CD4-positive, alpha-beta T cell (primary cell): ENCODE data around the gene UBL4B. TPM values are rescaled to one million over a fixed set of nuclear protein-coding genes. Genes with fewer than 3 reads are reported as not detected.

Experiments
- ATAC-seq: fragments of 200-7000 bp; cut with Tn5 transposase; one replicate; pipeline ENCODE4 v1.10.0; 2022; ENCODE audit warnings: mild to moderate bottlenecking; ENCODE audit not compliant: poor library complexity
- CTCF ChIA-PET: fragments of 350-600 bp; sonication (Branson Sonifier 250); formaldehyde crosslinking; loops from one replicate; lab custom pipeline; 2021; ENCODE audit warnings: antibody characterized with exemption, inconsistent platforms; lab: Charles Lee
- POLR2A ChIA-PET: fragments of 350-600 bp; sonication (Branson Sonifier 250); formaldehyde crosslinking; loops from one replicate; lab custom pipeline; 2021; ENCODE audit warnings: antibody characterized with exemption, inconsistent platforms; lab: Charles Lee
- DNase-seq, 14 experiments: peaks; one replicate each; pipeline ENCODE4 v3.0.0-alpha.2; 2013 to 2020; ENCODE audit warnings: mixed read lengths in 2 of 14
- H3K27ac ChIP-seq, 2 donors: one replicate each; pipeline versions ENCODE4 v1.5.1 to v1.7.0; 2013; ENCODE audit warnings: low read length in 2 of 2, low read depth in 1 of 2, mild to moderate bottlenecking in 1 of 2
- H3K27me3 ChIP-seq, 2 experiments: 1 replicate in 1 of 2; 2 replicates in 1 of 2; pipeline versions ENCODE4 v1.6.1 to v1.7.0; 2013; ENCODE audit warnings: low read length in 2 of 2, control low read depth in 1 of 2, mild to moderate bottlenecking in 1 of 2, moderate library complexity in 1 of 2; ENCODE audit not compliant: insufficient read depth in 2 of 2, control insufficient read depth in 1 of 2
- H3K36me3 ChIP-seq: one replicate; pipeline ENCODE4 v1.6.1; 2013; ENCODE audit warnings: low read length, control low read depth; ENCODE audit not compliant: insufficient read depth
- H3K4me1 ChIP-seq: one replicate; pipeline ENCODE4 v1.6.1; 2013; ENCODE audit warnings: low read length, control low read depth; ENCODE audit not compliant: insufficient read depth
- H3K4me3 ChIP-seq: one replicate; pipeline ENCODE4 v1.5.1; 2013; ENCODE audit warnings: mild to moderate bottlenecking, low read length, moderate library complexity
- H3K9me3 ChIP-seq, 2 experiments: 1 replicate in 1 of 2; 2 replicates in 1 of 2; pipeline versions ENCODE4 v1.6.1 to v1.7.0; 2013; ENCODE audit warnings: low read length in 2 of 2, mild to moderate bottlenecking in 2 of 2, control low read depth in 1 of 2, moderate library complexity in 1 of 2; ENCODE audit not compliant: control insufficient read depth in 1 of 2, insufficient read depth in 1 of 2
- H3K27ac Mint-ChIP-seq: one replicate; pipeline ENCODE4 v1.8.0; 2020; ENCODE audit warnings: mixed read lengths
- H3K27me3 Mint-ChIP-seq: one replicate; pipeline ENCODE4 v1.8.0; 2021; ENCODE audit warnings: mixed read lengths
- H3K36me3 Mint-ChIP-seq: one replicate; pipeline ENCODE4 v1.8.0; 2021; ENCODE audit warnings: low read depth, mixed read lengths
- H3K4me1 Mint-ChIP-seq: one replicate; pipeline ENCODE4 v1.8.0; 2021; ENCODE audit warnings: low read depth, mixed read lengths
- H3K4me3 Mint-ChIP-seq: one replicate; pipeline ENCODE4 v1.8.0; 2020; ENCODE audit warnings: mild to moderate bottlenecking, mixed read lengths
- H3K9me3 Mint-ChIP-seq: one replicate; pipeline ENCODE4 v1.8.0; 2020; ENCODE audit warnings: mixed read lengths
- intact Hi-C, 2 experiments: fragments of 100-400 bp; cut with DNase I in 1 of 2; cut with micrococcal nuclease in 1 of 2; formaldehyde crosslinking; loops; one replicate each; pipeline versions ENCODE4 v1.15.1 to v1.9.0; 2023 to 2025; cut with DNase I, micrococcal nuclease
- total RNA-seq, 174 experiments: library from RNA in 2 of 174; stranded (reverse) in 2 of 174; gene quantifications; one replicate each; pipeline ENCODE4 v1.2.3 and lab custom pipeline; 2021 to 2026
- TF ChIP-seq, protein P1 (sequence below): fragments of 200-600 bp; IDR thresholded peaks from one replicate; pipeline ENCODE4 v1.8.0; 2022; ENCODE audit warnings: antibody characterized with exemption, mild to moderate bottlenecking

UBL4B gene
- total RNA-seq, 2 experiments from 2014 or later = not detected

DNA sequence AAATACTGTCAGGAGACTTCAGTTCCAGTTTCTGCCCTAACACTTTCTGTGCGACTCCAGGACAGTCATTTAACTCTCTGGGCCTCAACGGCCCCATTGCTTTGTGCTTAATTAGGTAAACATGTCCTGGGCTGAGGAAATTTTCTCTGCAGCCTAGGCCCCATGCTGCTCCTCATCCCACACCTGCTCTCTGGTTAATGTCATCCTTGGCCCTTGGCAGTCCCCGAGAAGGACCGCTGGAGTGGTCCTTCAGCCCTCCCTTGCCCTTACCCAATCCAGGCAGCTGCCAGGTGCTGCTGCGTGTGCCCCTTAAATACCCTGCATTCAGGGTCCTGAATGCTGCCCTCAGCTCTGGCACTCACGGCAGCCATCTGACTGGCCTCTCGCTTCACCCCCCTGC, 18.7 kb downstream of the UBL4B start:
- H3K4me1 ChIP-seq = peaks cover 7% of the 10 kb centered on the region
- H3K4me3 ChIP-seq = no peak overlapping the region
- Mint-ChIP-seq H3K27me3 (peaks cover 76% of the 10 kb centered on the region), H3K27ac (no peak overlapping the region), H3K9me3 (peaks cover under 1% of the 10 kb centered on the region), H3K4me3 (no peak overlapping the region), H3K4me1 (no peaks in the 10 kb centered on the region), H3K36me3 (no peaks in the 10 kb centered on the region)
- ATAC-seq (no peak), DNase-seq (no peak)
- intact Hi-C loops = no loop called here
- no peak overlapping the region for H3K27ac ChIP-seq
- no peaks in the 10 kb centered on the region for H3K36me3 ChIP-seq
- peaks cover 32 to 43% of the 10 kb centered on the region in 2 experiments for H3K27me3 ChIP-seq
- POLR2A ChIA-PET = no interaction called here
- peaks cover 0 to 14% of the 10 kb centered on the region in 2 experiments for H3K9me3 ChIP-seq
- TF ChIP-seq, protein P1, sequence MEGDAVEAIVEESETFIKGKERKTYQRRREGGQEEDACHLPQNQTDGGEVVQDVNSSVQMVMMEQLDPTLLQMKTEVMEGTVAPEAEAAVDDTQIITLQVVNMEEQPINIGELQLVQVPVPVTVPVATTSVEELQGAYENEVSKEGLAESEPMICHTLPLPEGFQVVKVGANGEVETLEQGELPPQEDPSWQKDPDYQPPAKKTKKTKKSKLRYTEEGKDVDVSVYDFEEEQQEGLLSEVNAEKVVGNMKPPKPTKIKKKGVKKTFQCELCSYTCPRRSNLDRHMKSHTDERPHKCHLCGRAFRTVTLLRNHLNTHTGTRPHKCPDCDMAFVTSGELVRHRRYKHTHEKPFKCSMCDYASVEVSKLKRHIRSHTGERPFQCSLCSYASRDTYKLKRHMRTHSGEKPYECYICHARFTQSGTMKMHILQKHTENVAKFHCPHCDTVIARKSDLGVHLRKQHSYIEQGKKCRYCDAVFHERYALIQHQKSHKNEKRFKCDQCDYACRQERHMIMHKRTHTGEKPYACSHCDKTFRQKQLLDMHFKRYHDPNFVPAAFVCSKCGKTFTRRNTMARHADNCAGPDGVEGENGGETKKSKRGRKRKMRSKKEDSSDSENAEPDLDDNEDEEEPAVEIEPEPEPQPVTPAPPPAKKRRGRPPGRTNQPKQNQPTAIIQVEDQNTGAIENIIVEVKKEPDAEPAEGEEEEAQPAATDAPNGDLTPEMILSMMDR = no peak
- CTCF ChIA-PET = no interaction called here

DNA sequence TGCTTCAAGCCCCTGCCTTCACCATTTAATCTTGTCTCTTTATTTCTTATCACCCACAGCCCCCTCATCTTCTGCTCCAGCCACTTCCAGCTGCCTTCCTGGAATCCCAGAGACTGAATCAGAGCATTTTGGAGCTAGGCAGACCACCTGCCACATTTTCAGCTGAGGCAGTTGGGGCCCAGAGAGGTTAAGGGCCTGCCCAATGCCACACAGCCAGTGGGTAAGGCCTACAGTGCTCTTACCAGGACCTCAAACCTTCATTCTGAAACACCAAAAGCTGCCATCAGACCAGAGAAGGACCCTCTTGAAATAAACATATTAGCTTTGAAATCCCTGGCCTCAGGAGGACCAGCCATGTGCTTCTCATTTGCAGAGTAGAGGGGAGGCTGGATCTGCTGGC, 20.4 kb downstream of the UBL4B start:
- H3K9me3 Mint-ChIP-seq = no peaks in the 10 kb centered on the region
- no peak for ATAC-seq
- DNase-seq = no peak
- Histone ChIP-seq H3K4me1 (peaks cover 14% of the 10 kb centered on the region), H3K9me3 (peaks cover 0 to 5% of the 10 kb centered on the region in 2 experiments), H3K27me3 (peaks cover 37 to 43% of the 10 kb centered on the region in 2 experiments), H3K36me3 (no peaks in the 10 kb centered on the region), H3K27ac (no peak overlapping the region), H3K4me3 (no peak overlapping the region)
- no peaks in the 10 kb centered on the region for H3K36me3 Mint-ChIP-seq
- H3K27me3 Mint-ChIP-seq = peaks cover 80% of the 10 kb centered on the region
- H3K4me1 Mint-ChIP-seq = peaks cover 11% of the 10 kb centered on the region
- H3K4me3 Mint-ChIP-seq = no peak overlapping the region
- H3K27ac Mint-ChIP-seq = no peak overlapping the region
- CTCF ChIA-PET = interaction anchor here (0.5 to 1.1 kb wide), 3 partner anchors 9 to 1165 kb away, joined by 3 read pairs; no protein-coding TSS in a partner anchor
- POLR2A ChIA-PET = no interaction called here
- TF ChIP-seq, protein P1 = no peak
- intact Hi-C loops = no loop called here

DNA sequence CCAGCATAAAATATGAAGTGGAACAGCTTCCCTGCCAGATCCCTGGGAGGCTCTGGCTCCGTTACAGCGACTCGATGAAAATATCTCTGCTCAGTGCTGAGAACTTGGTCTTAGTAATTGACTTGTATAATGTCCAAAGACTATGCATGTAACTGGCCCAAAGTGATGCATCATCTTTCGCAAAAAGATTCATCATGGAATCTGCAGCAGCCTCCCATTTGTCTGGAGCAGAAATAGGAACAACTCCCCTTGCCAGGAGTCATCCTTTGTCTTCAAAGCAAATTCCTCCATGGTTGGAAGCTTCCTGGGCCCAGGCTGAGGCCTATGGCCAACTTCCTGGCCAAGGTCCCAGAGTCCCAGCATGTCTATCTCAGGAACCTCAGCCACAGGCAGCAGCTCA, 21.2 kb downstream of the UBL4B start:
- peaks cover 14% of the 10 kb centered on the region for H3K4me1 ChIP-seq
- ATAC-seq = no peak
- no peak overlapping the region for H3K4me3 ChIP-seq
- no peaks in the 10 kb centered on the region for H3K9me3 Mint-ChIP-seq
- H3K27ac Mint-ChIP-seq = no peak overlapping the region
- peaks cover 35 to 43% of the 10 kb centered on the region in 2 experiments for H3K27me3 ChIP-seq
- TF ChIP-seq, protein P1 = no peak
- peaks cover 13% of the 10 kb centered on the region for H3K4me1 Mint-ChIP-seq
- H3K27ac ChIP-seq = no peak overlapping the region
- ChIA-PET CTCF (interaction anchor here (1.1 kb wide), 1 partner anchor 63 kb away, joined by 3 read pairs; no protein-coding TSS in a partner anchor), POLR2A (no interaction called here)
- no peak for DNase-seq
- intact Hi-C loops = no loop called here
- H3K9me3 ChIP-seq = peaks cover 0 to 5% of the 10 kb centered on the region in 2 experiments
- no peaks in the 10 kb centered on the region for H3K36me3 ChIP-seq
- H3K36me3 Mint-ChIP-seq = no peaks in the 10 kb centered on the region
- H3K4me3 Mint-ChIP-seq = no peak overlapping the region
- peaks cover 81% of the 10 kb centered on the region for H3K27me3 Mint-ChIP-seq
